T-cell (primary cell): ENCODE data around the gene OR5AU1. TPM values are rescaled to one million over a fixed set of nuclear protein-coding genes. Genes with fewer than 3 reads are reported as not detected.
"Not testable (repeated sequence)": the region's sequence is repeated elsewhere in the genome, so short reads cannot be mapped to it uniquely, and the experiment has no call there.

Experiments used
- ATAC-seq, 4 experiments: fragments of 200-7000 bp in 3 of 4; fragments of 150-1000 bp in 1 of 4; cut with Tn5 transposase; replicated peaks in 1 of 4; 1 replicate in 3 of 4; 2 replicates in 1 of 4; pipeline ENCODE4 v1.10.0; 2021; ENCODE audit warnings: moderate library complexity in 3 of 4, mild to moderate bottlenecking in 2 of 4, moderate number of reproducible peaks in 1 of 4
- CTCF ChIA-PET, 2 donors: fragments of 300-600 bp; sonication (Branson Sonifier 250); formaldehyde crosslinking; loops; one replicate each; lab custom pipeline; 2022; ENCODE audit warnings: antibody characterized with exemption in 2 of 2; lab: Charles Lee
- POLR2A ChIA-PET, 2 donors: fragments of 300-600 bp; sonication (Branson Sonifier 250); formaldehyde crosslinking; loops; one replicate each; lab custom pipeline; 2022; ENCODE audit warnings: antibody characterized with exemption in 2 of 2; lab: Charles Lee
- DNase-seq, 35 experiments: peaks; one replicate each; pipeline versions ENCODE4 v3.0.0 to v3.0.0-alpha.2; 2013 to 2023
- H3K27ac ChIP-seq: one replicate; pipeline ENCODE4 v1.5.1; 2013; ENCODE audit warnings: low read length
- H3K27me3 ChIP-seq, 2 experiments: replicated peaks in 1 of 2; 1 replicate in 1 of 2; 2 replicates in 1 of 2; pipeline versions ENCODE4 v1.6.1 to v1.7.0; 2013; ENCODE audit warnings: low read length in 1 of 2, mixed read lengths in 1 of 2; ENCODE audit not compliant: control insufficient read depth in 2 of 2, insufficient read depth in 2 of 2; ENCODE audit errors: extremely low read depth in 1 of 2
- H3K36me3 ChIP-seq, 2 donors: 1 replicate in 1 of 2; 2 replicates in 1 of 2; pipeline versions ENCODE4 v1.6.1 to v1.7.0; 2013; ENCODE audit warnings: low read length in 1 of 2; ENCODE audit not compliant: control insufficient read depth in 2 of 2, insufficient read depth in 1 of 2; ENCODE audit errors: extremely low read depth in 1 of 2
- H3K4me1 ChIP-seq, 2 experiments: 1 replicate in 1 of 2; 2 replicates in 1 of 2; pipeline versions ENCODE4 v1.6.1 to v1.7.0; 2013; ENCODE audit warnings: low read length in 2 of 2, mixed read lengths in 1 of 2; ENCODE audit not compliant: insufficient read depth in 2 of 2, control insufficient read depth in 1 of 2; ENCODE audit errors: extremely low read depth in 1 of 2
- H3K4me3 ChIP-seq, 2 donors: 1 replicate in 1 of 2; 2 replicates in 1 of 2; pipeline versions ENCODE4 v1.5.1 to v1.7.0; 2013; ENCODE audit warnings: mild to moderate bottlenecking in 2 of 2, low read length in 1 of 2, moderate library complexity in 1 of 2; ENCODE audit not compliant: control insufficient read depth in 1 of 2; ENCODE audit errors: extremely low read depth in 1 of 2
- H3K9me3 ChIP-seq: 2 replicates; pipeline ENCODE4 v1.7.0; 2013
- H3K27ac Mint-ChIP-seq, 2 donors: one replicate each; pipeline ENCODE4 v1.8.0; 2020 to 2021; ENCODE audit warnings: mild to moderate bottlenecking in 2 of 2, mixed read lengths in 2 of 2
- H3K27me3 Mint-ChIP-seq, 2 donors: one replicate each; pipeline ENCODE4 v1.8.0; 2021 to 2022; ENCODE audit warnings: mixed read lengths in 2 of 2
- H3K36me3 Mint-ChIP-seq: one replicate; pipeline ENCODE4 v1.8.0; 2021; ENCODE audit warnings: mixed read lengths
- H3K4me1 Mint-ChIP-seq, 3 donors: one replicate each; pipeline ENCODE4 v1.8.0; 2020 to 2022; ENCODE audit warnings: mixed read lengths in 3 of 3, mild to moderate bottlenecking in 1 of 3
- H3K4me3 Mint-ChIP-seq, 3 donors: one replicate each; pipeline ENCODE4 v1.8.0; 2020 to 2022; ENCODE audit warnings: mild to moderate bottlenecking in 3 of 3, mixed read lengths in 3 of 3, moderate library complexity in 3 of 3
- H3K9me3 Mint-ChIP-seq, 3 donors: one replicate each; pipeline ENCODE4 v1.8.0; 2020 to 2022; ENCODE audit warnings: mixed read lengths in 3 of 3
- WGBS: methylation state at CpG from one replicate; pipeline ENCODE4 v1.1.5; 2013; ENCODE audit warnings: missing lambda C conversion rate; ENCODE audit not compliant: insufficient coverage; 5-methylcytosine and 5-hydroxymethylcytosine counted together
- total RNA-seq, 35 experiments: library from RNA in 6 of 35; stranded (reverse) in 6 of 35; fragments of 120-200 nt in 1 of 35; gene quantifications; one replicate each; pipeline versions ENCODE4 v1.2.1 to v1.2.4 and lab custom pipeline; 2013 to 2026

Gene OR5AU1
- total RNA-seq, 5 donors from 2014 or later (not counting 1 experiment from before 2014, with no cell fraction given), result not detected

- no peaks in the 10 kb centered on the region for H3K9me3 ChIP-seq
- peaks cover 12 to 20% of the 10 kb centered on the region in 2 donors for H3K27me3 Mint-ChIP-seq
- no peaks in the 10 kb centered on the region for H3K4me1 ChIP-seq
- H3K9me3 Mint-ChIP-seq, result peaks cover 5 to 7% (median 7%) of the 10 kb centered on the region in 3 donors
- H3K4me3 ChIP-seq, result no peak overlapping the region
- ATAC-seq, result no peak
- no peak overlapping the region for H3K27ac Mint-ChIP-seq
- WGBS, result no CpG with 5 or more reads among the region's 2 CpGs
- H3K4me3 Mint-ChIP-seq, result no peak overlapping the region
- H3K4me1 Mint-ChIP-seq, result no peaks in the 10 kb centered on the region
- ChIA-PET POLR2A (no interaction called here), CTCF (no interaction called here)
- peaks cover 0 to 8% of the 10 kb centered on the region in 2 experiments for H3K27me3 ChIP-seq
- no peaks in the 10 kb centered on the region for H3K36me3 ChIP-seq
- no peak for DNase-seq
- H3K27ac ChIP-seq, result no peak overlapping the region
- peaks cover 3% of the 10 kb centered on the region for H3K36me3 Mint-ChIP-seq
Observed at GRCh38 chr14:21182166-21182565, 26.3 kb upstream of the OR5AU1 start.

- Mint-ChIP-seq H3K27ac (no peak overlapping the region), H3K9me3 (peaks cover 0 to 6% (median 6%) of the 10 kb centered on the region in 3 donors), H3K27me3 (peaks cover 16 to 28% of the 10 kb centered on the region in 2 donors), H3K4me1 (no peaks in the 10 kb centered on the region), H3K36me3 (peaks cover 5% of the 10 kb centered on the region), H3K4me3 (no peak overlapping the region)
- no peaks in the 10 kb centered on the region for H3K36me3 ChIP-seq
- no peak overlapping the region for H3K4me3 ChIP-seq
- no peaks in the 10 kb centered on the region for H3K9me3 ChIP-seq
- ChIA-PET CTCF (no interaction called here), POLR2A (no interaction called here)
- no peak overlapping the region for H3K27ac ChIP-seq
- DNase-seq, result no peak
- no peaks in the 10 kb centered on the region for H3K4me1 ChIP-seq
- ATAC-seq, result no peak
- 50% methylated on average over 2 of the region's 2 CpGs for WGBS
- H3K27me3 ChIP-seq, result peaks cover 0 to 27% of the 10 kb centered on the region in 2 experiments
Observed at GRCh38 chr14:21171128-21171527, 15.3 kb upstream of the OR5AU1 start.

GRCh38 chr14:21169573-21169972, 13.7 kb upstream of the OR5AU1 start:
- H3K27ac Mint-ChIP-seq, result no peak overlapping the region
- no peak overlapping the region for H3K4me3 Mint-ChIP-seq
- WGBS, result 69% methylated on average over 3 of the region's 4 CpGs
- ChIA-PET POLR2A (no interaction called here), CTCF (no interaction called here)
- H3K27ac ChIP-seq, result no peak overlapping the region
- H3K4me1 Mint-ChIP-seq, result no peaks in the 10 kb centered on the region
- ATAC-seq (no peak), DNase-seq (no peak)
- peaks cover 0 to 6% (median 6%) of the 10 kb centered on the region in 3 donors for H3K9me3 Mint-ChIP-seq
- H3K36me3 Mint-ChIP-seq, result peaks cover 5% of the 10 kb centered on the region
- H3K27me3 ChIP-seq, result peaks cover 0 to 29% of the 10 kb centered on the region in 2 experiments
- no peak overlapping the region for H3K4me3 ChIP-seq
- peaks cover 21 to 29% of the 10 kb centered on the region in 2 donors for H3K27me3 Mint-ChIP-seq
- H3K4me1 ChIP-seq, result no peaks in the 10 kb centered on the region
- no peaks in the 10 kb centered on the region for H3K36me3 ChIP-seq
- no peaks in the 10 kb centered on the region for H3K9me3 ChIP-seq

DNA sequence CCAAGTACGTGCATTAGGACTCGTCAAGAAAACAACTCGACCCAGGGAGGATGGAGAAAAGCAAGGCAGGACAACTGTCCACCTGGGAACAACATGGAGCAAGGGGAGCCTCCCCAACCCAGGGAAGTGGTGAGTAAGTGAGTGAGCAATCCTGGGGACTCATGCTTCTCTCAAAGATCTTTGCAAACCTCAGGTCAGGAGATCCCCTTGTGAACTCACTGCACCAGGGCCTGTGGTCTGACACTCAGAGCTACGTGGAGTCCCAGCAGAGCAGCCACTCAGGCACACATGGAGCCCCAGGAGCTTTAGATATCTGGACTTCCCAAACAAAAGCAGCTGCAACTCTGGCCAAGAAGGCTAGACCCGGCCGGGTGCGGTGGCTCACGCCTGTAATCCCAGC, 12.2 kb upstream of the OR5AU1 start:
- WGBS, result 74% methylated on average over 6 of the region's 8 CpGs
- POLR2A ChIA-PET, result no interaction called here
- Mint-ChIP-seq H3K9me3 (peaks cover 0 to 6% (median 4%) of the 10 kb centered on the region in 3 donors), H3K36me3 (peaks cover 5% of the 10 kb centered on the region), H3K4me1 (no peaks in the 10 kb centered on the region), H3K4me3 (no peak overlapping the region), H3K27me3 (peaks cover 26 to 29% of the 10 kb centered on the region in 2 donors), H3K27ac (no peak overlapping the region)
- Histone ChIP-seq H3K4me1 (no peaks in the 10 kb centered on the region), H3K27me3 (peaks cover 0 to 29% of the 10 kb centered on the region in 2 experiments), H3K9me3 (no peaks in the 10 kb centered on the region), H3K36me3 (no peaks in the 10 kb centered on the region), H3K4me3 (no peak overlapping the region), H3K27ac (no peak overlapping the region)
- ATAC-seq, result no peak
- CTCF ChIA-PET, result interaction anchor here in 1 of 2 donors (0.6 kb wide), 1 partner anchor 107 kb away, joined by 5 read pairs; no protein-coding TSS in a partner anchor
- DNase-seq, result no peak

DNA sequence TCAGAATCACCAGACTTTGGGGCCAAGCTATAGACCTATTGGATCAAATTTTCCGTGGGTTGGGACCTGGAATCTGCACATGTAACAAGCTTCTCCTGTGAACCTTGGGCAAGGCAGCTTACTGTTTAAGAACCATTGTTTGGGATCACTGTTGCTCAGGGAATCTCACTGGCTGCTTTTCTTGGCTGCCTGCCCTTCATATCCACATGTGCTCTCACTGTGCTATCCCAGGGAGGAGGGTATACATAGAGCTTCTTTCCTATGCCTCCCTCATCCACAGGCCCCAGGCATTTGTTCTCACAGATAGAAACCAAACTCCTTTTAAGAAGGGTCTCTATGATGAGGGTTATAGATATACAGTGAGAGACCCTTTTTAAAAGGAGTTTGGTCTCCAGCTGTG, 9.8 kb upstream of the OR5AU1 start:
- H3K9me3 Mint-ChIP-seq, H3K4me3 Mint-ChIP-seq, DNase-seq, H3K36me3 ChIP-seq, H3K4me1 ChIP-seq, POLR2A ChIA-PET, H3K27ac ChIP-seq, H3K4me3 ChIP-seq, CTCF ChIA-PET, H3K4me1 Mint-ChIP-seq, H3K36me3 Mint-ChIP-seq, H3K9me3 ChIP-seq, ATAC-seq, H3K27ac Mint-ChIP-seq: not testable (repeated sequence)
- no CpG with 5 or more reads among the region's 1 CpG for WGBS
- peaks cover 27 to 41% of the 10 kb centered on the region in 2 donors for H3K27me3 Mint-ChIP-seq
- H3K27me3 ChIP-seq, result peaks cover 0 to 36% of the 10 kb centered on the region in 2 experiments

DNA sequence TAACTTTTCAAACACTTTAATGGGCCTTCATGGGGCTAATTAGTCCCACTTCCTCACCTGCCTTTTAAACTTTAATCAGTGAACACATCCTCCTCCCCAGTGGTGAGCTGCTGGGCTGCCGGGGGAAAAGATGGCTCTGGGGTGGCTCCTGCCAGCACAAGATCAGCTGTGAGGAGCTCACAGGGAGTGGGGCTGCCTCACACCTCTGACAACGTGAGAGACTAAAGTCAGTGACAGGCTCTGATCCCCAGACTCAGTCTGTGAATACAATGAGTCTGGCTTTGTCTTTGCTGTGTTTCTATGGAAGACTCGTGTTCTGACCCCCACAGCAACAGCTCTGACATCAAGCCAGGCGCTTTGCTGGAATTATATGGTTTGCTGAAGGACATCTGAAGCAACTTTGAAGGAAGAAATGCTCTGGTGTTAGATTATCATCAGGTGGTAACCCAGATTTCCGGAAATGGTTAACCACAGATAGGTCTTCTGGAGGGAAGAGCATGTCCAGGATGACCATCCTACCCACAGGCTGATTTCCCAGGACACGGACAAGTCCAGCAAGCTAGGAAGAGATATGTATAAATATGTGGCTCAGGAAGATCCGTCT, 9.2 kb upstream of the OR5AU1 start:
- H3K4me3 ChIP-seq, H3K9me3 Mint-ChIP-seq, H3K27ac Mint-ChIP-seq, H3K9me3 ChIP-seq, H3K4me1 ChIP-seq, H3K27ac ChIP-seq, H3K36me3 Mint-ChIP-seq, CTCF ChIA-PET, H3K4me3 Mint-ChIP-seq, H3K36me3 ChIP-seq, DNase-seq, POLR2A ChIA-PET, H3K4me1 Mint-ChIP-seq, ATAC-seq: not testable (repeated sequence)
- WGBS, result 60% methylated on average over 1 of the region's 7 CpGs
- peaks cover 0 to 31% of the 10 kb centered on the region in 2 experiments for H3K27me3 ChIP-seq
- peaks cover 30 to 37% of the 10 kb centered on the region in 2 donors for H3K27me3 Mint-ChIP-seq
